Measurements from ENCODE around the gene C4orf46. TPM values are rescaled to one million over a fixed set of nuclear protein-coding genes. Genes with fewer than 3 reads are reported as not detected.

The C4orf46 gene
- total RNA-seq, 1 donor from 2014 or later: 17.5 TPM

DNA sequence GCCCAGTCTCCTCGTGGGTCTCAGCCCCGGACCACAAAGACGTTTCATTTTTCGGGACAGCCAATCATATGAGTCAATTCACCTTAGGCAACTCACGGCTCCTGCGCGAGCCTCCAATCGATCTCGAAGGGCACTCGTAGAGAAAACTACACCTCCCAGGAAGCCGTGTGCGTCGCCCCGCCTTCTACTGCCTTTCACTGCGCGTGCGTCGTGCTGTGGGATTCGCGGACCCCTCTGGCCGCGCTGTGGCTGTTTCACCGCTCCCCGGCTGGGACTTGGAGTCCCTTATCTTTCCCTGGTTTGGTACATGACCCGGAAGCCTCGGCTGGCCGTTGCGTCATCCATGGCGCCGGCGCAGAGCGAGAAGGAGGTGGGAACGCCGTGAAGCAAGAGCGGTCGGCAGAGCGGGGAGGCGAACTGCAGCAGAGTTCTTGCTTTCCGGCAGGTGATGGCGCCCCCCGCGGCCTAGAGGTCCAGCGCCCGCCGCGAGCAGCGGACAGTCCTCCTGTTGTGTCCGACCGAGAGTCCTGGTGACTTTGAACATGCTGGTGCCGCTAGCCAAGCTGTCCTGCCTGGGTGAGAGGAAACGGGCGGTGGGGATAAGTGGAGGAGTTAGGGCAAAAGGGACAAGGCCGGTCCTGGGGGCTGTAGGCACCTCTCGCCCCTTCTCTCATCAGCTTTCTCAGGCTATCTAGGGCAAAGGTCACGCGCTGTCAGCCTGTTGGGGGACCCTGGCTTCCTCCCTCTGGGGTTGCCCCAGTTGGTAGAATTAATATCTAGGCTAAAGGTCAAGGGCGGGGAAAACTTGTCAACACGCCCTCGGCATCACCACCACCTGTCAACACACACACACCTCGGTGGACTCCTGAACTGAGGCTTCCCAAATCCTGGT lies 474 bp upstream of the C4orf46 start, which contains the start of gene ETFDH:
Gene ETFDH (plus strand): TSS at position 382 of the 892 bp plus-strand sequence. CDS start 161 bp downstream, at position 543.
- Mint-ChIP-seq H3K36me3 (peaks cover 3% of the 10 kb centered on the region), H3K4me3 (peak within 1 kb of the TSS; percentile 99), H3K9me3 (no peaks in the 10 kb centered on the region), H3K27ac (peak within 1 kb of the TSS; percentile 98), H3K4me1 (ENCODE audit: unreplicated experiment) (peaks cover 19% of the 10 kb centered on the region), H3K27me3 (no peaks in the 10 kb centered on the region)
- DNase-seq (ENCODE audit: extremely low spot score, unreplicated experiment): peak; percentile 98
- peak; percentile 74 for TF ChIP-seq CTCF (conservative IDR thresholded peaks at IDR 0.05)

DNA sequence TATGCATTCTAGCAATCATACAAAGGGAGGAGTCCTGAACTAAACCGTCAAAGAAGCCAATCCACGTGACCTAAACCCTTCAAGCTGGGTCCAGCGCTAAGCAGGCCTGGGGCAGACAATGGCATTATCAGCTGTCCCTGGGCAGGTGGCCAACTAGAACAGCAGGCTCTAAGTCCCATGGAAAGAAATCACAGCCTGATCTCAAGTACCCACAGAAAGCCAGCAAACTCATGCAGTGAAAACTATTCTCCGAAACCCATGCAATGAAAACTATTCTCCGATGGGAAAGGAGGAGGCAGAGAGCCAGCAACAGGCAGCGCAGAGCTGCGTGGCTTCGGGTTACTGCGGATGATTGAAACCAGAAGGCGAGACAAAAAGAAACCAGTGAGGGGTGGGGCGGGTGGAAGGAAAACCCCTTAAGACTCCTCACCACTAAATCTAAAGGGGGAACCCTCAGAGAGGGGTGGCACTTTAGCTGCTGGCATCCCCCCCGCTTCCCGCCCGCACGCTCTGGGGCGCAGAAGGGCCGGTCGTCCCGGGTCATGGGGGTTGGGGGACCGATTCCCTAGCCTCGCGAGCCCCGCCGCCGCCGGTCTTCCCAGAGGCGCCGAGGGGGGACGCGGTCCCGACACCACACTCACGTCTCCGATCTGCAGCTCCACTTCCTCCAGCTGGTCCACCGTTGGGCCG lies 567 bp downstream of the C4orf46 start:
- H3K4me3 Mint-ChIP-seq: peak overlapping the region; percentile 99

GRCh38 chr4:158669310-158669709 lies 2.4 kb downstream of the C4orf46 start:
- H3K36me3 Mint-ChIP-seq: peaks cover 14% of the 10 kb centered on the region
- H3K27ac Mint-ChIP-seq: no peak overlapping the region
- no peaks in the 10 kb centered on the region for H3K9me3 Mint-ChIP-seq
- TF ChIP-seq CTCF (conservative IDR thresholded peaks at IDR 0.05): no peak
- peaks cover 19% of the 10 kb centered on the region for H3K4me1 Mint-ChIP-seq (ENCODE audit: unreplicated experiment)
- no peaks in the 10 kb centered on the region for H3K27me3 Mint-ChIP-seq
- no peak for DNase-seq (ENCODE audit: extremely low spot score, unreplicated experiment)
- H3K4me3 Mint-ChIP-seq: peak overlapping the region; percentile 72

More for the DNA sequence above, 567 bp downstream of the C4orf46 start:
- peaks cover 7% of the 10 kb centered on the region for H3K36me3 Mint-ChIP-seq
- no peak for TF ChIP-seq CTCF (conservative IDR thresholded peaks at IDR 0.05)
- peak; percentile 78 for DNase-seq (ENCODE audit: extremely low spot score, unreplicated experiment)
- H3K27me3 Mint-ChIP-seq: no peaks in the 10 kb centered on the region
- H3K27ac Mint-ChIP-seq: peak overlapping the region; percentile 98
- no peaks in the 10 kb centered on the region for H3K9me3 Mint-ChIP-seq
- peaks cover 19% of the 10 kb centered on the region for H3K4me1 Mint-ChIP-seq (ENCODE audit: unreplicated experiment)

GRCh38 chr4:158667651-158668198 lies 4.0 kb downstream of the C4orf46 start:
- H3K36me3 Mint-ChIP-seq: peaks cover 14% of the 10 kb centered on the region
- H3K9me3 Mint-ChIP-seq: no peaks in the 10 kb centered on the region
- H3K27ac Mint-ChIP-seq: no peak overlapping the region
- peak; percentile 78 for TF ChIP-seq CTCF (conservative IDR thresholded peaks at IDR 0.05)
- no peak for DNase-seq (ENCODE audit: extremely low spot score, unreplicated experiment)
- H3K4me1 Mint-ChIP-seq (ENCODE audit: unreplicated experiment): peaks cover 16% of the 10 kb centered on the region
- no peak overlapping the region for H3K4me3 Mint-ChIP-seq
- no peaks in the 10 kb centered on the region for H3K27me3 Mint-ChIP-seq

DNA sequence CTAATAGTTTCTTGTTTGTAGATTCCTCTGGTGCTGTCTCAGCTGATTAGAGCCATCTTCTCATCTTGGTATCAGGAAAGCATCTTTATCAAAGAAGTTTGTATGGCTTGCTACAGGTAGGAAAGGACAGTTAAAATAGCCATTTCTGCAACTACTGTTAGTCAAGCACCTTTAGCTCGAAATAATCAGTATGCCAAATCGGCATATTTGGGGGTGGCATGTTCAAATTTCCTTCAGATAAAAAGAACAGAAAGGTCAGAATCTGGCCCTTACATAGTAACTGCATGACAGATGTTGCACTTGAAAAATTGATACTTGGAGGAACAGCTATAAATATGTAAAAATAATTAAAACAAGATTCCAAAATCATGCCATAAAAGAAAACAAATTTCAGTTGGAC lies 4.8 kb downstream of the C4orf46 start:
- Mint-ChIP-seq H3K27me3 (no peaks in the 10 kb centered on the region), H3K4me3 (no peak overlapping the region), H3K4me1 (ENCODE audit: unreplicated experiment) (peaks cover 16% of the 10 kb centered on the region), H3K9me3 (no peaks in the 10 kb centered on the region), H3K27ac (no peak overlapping the region), H3K36me3 (peaks cover 14% of the 10 kb centered on the region)
- no peak for DNase-seq (ENCODE audit: extremely low spot score, unreplicated experiment)
- TF ChIP-seq CTCF (conservative IDR thresholded peaks at IDR 0.05): no peak

Data from type B pancreatic cell (in vitro differentiated cells).